T47D (cell line): ENCODE results near the gene HDAC8.

ENCODE experiments used
- DNase-seq, 2 experiments: peaks; one replicate each; pipeline versions ENCODE4 v3.0.0 to v3.0.0-alpha.2; 2011 to 2012; ENCODE audit warnings: low read depth in 1 of 2, low spot score in 1 of 2
- JUND ChIP-seq: IDR thresholded peaks from 2 replicates; pipeline ENCODE4 v1.6.1; 2012; ENCODE audit warnings: low read depth
- in situ Hi-C: cut with HindIII; loops from 2 replicates; pipeline ENCODE4 v1.10.0; 2016; ENCODE audit warnings: low sequenced_read_pairs, low pct_unique_long_range_greater_than_20kb

The HDAC8 gene

GRCh38 chrX:72297953-72298730 lies 274.5 kb downstream of the HDAC8 start:
- in situ Hi-C loops, result no loop called here
- DNase-seq, result no peak

GRCh38 chrX:72296991-72297390 lies 275.7 kb downstream of the HDAC8 start:
- TF ChIP-seq JUND, result no peak
- no peak for DNase-seq
- in situ Hi-C loops, result no loop called here

More at GRCh38 chrX:72297953-72298730, 274.5 kb downstream of the HDAC8 start:
- TF ChIP-seq JUND, result no peak

- TF ChIP-seq JUND, result no peak
- in situ Hi-C loops, result no loop called here
- DNase-seq, result no peak
Measured at GRCh38 chrX:72295745-72296144, 276.9 kb downstream of the HDAC8 start.

GRCh38 chrX:72294497-72294896 lies 278.1 kb downstream of the HDAC8 start:
- in situ Hi-C loops, result no loop called here
- no peak for TF ChIP-seq JUND
- DNase-seq, result no peak

GRCh38 chrX:72282302-72282701 lies 290.3 kb downstream of the HDAC8 start:
- DNase-seq, result no peak
- no peak for TF ChIP-seq JUND
- in situ Hi-C loops, result no loop called here

- no peak for DNase-seq
- no peak for TF ChIP-seq JUND
- in situ Hi-C loops, result no loop called here
Measured at GRCh38 chrX:72280321-72280845, 292.3 kb downstream of the HDAC8 start.
